GM19452 (cell line): Measurements from ENCODE around the gene ABHD16B.
"Not testable (repeated sequence)": the region's sequence is repeated elsewhere in the genome, so short reads cannot be mapped to it uniquely, and the experiment has no call there.

Source experiments
- ATAC-seq: cut with Tn5 transposase; IDR thresholded peaks from one replicate; pipeline ENCODE4 v1.9.1; 2021; ENCODE audit not compliant: unreplicated experiment

Gene ABHD16B

DNA sequence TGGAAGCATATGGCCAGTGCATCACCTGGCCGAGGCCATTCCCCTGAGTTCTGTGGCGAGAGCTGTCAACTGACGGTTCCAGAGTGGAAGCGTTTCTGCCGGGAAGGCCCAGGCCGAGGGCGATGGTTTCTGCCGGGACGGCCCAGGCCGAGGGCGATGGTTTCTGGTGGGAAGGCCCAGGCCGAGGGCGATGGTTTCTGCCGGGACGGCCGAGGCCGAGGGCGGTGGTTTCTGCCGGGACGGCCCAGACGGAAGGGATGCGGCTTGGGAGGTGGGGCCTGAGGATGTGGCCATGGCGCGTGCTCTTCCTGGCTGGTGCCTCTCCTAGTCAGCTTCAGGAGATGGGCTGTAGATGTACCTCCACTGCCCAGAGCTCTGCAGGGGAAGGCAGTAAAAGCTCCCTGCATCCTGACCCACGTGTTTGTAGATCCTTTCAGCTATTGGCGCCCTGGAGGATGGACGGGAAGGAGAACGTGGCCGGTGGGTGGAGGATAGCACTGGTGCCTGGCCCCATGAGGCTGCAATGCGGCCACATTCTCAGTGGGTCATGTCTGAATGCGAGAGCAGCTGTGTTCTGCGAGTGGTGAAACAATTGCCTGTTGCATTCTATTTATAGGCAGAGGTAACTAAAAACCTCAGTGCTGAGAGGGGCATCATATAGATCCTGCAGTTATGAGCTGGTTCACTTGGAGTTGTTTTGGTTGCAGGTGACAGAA lies 16.6 kb downstream of the ABHD16B start:
- ATAC-seq = no peak

DNA sequence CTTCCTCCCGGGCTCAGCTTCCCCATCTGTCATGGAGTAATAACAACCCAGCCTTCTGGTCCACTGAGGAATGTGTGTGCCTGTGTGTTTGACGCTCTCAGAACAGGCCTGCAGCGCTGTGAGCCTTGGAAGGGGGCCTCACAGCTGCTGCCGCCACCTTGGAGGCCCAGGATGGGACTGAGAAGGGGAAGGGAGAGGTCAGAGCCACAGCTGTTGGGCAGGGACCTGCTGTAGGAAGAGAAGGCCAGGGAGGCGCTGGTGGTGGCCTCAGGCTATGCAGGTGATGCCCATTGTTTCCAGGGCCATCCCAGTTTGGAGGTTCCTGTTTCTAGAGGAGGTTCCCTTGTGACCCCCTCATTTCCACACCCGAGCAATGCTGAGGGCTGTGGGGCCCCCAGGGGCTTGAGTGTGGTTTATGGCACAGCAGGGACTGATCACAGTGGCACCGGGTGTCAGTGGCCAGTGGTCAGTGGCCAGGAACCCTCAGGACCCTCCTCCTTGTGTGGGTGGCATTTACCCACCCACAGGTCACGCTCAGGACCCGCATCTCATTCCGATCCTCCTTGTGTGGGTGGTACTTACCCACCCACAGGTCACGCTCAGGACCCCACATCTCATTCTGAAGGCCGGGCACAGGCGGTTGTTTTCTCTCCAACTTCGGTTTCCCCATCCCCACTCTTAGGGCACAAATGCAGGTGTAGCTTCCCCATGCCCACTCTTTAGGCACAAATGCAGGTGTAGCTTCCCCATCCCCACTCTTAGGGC lies 17.8 kb downstream of the ABHD16B start:
- ATAC-seq = no peak

DNA sequence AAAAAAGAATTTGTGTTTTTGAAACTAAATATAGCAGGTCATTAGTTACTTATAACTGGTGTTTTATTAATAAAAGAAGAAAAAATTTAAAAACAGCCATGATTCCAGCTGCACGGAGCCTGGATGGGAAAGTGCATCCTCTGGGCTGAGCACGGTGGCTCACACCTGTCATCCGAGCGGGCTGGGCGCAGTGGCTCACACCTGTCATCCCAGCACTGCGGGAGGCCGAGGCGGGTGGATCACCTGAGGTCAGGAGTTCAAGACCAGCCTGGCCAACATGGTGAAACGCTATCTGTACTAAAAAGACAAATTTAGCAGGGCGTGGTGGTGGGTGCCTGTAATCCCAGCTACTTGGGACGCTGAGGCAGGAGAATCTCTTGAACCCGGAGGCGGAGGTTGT lies 19.6 kb downstream of the ABHD16B start:
- not testable (repeated sequence) for ATAC-seq

DNA sequence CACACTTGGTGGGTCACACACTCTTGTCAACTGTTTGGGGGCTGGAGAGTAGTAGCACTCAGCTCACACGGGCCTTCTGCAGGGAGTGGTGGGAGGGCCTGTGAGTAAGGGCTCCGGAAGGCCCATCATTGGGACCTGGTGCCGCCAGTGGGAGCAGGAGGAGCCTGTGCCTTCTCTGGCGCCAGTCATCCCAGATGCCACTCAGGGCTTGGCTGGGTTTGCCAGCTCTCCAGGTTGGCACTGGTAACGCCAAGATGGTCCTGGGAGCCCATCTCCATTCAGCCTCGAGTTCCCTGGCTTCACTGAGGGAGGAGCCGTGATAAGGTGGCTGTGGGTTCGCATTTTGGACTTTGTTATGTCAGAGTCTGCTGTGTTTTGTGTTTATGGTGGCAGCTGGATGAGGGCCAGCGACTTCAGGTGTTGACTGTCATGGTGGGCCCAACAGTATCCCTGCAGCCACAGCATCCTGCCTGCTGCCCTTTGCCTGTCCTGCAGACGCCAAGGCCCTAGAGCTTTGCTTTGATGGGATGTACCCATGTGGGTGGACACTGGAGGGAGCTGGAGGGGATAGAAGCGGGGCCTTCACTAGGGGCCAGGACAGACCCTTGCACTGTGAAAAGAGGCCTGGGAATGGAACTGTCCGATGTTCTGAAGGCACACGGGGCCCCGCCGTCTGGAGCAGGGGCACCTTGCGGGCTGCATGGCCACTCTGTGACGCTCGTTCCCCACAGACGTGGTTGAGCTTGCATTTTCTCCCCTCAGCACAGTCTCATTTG lies 20.3 kb downstream of the ABHD16B start:
- ATAC-seq = no peak

DNA sequence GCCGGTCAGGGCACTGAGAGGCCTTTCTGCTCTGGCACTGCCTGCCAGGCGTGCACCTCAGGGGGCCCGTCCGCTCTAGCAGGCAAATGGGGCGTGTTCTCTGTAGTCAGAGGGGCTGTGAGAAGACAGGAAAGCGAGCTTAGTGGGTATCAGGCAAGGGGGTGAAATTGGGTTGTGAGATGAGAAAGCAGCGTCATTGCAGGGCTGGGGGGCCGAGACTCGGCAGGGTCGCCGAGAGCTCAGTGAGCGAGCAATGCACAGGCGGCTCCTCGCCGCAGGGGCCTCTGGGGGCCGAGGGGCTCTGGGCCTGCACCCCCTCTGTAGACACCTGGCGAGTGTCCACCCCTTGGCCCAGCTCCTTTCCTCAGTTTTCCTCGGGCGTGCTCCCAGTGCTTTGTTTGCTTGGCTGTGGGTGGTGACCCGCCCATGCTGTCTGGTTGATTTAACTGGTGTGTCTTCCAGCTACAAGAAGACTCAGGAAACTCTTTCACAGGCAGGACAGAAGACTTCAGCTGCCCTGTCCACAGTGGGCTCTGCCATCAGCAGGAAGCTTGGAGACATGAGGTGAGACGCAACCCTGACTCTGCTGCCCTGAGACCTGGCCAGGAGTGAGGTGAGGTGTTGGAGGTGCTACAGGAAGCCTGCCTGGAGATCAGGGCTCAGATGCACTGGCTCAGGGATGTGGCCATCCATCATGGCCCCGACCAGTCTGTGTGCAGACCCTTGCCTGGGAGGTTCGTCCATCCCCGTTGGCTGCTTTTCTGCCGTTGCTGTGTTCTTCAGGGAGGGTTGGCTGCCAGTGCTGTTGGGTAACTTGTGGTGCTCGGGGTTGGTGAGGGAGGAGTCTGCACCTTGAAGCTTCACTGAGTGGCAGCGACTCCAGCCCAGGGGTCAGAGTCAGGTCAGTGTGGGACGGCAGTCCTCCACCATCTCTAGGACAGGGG lies 21.2 kb downstream of the ABHD16B start:
- no peak for ATAC-seq

DNA sequence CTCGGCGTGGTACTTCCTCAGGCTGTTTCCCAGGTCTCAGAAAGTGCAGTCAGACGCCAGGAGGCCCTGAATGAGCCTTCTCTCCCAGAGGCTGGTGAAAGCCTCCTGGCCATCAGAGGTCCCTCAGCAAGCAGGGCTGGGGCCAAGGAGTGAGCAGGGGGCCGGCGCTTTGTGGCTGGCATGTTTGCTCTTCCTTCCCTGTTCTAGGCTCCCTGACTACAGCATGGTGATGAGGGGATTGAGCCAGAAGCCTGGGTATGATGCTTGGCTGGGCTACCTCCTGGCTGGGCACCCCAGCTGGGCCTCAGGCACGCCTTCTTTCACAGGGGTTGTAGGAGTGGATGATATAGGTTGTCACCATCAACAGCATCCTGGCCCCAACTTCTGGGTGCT lies 21.9 kb downstream of the ABHD16B start:
- no peak for ATAC-seq

DNA sequence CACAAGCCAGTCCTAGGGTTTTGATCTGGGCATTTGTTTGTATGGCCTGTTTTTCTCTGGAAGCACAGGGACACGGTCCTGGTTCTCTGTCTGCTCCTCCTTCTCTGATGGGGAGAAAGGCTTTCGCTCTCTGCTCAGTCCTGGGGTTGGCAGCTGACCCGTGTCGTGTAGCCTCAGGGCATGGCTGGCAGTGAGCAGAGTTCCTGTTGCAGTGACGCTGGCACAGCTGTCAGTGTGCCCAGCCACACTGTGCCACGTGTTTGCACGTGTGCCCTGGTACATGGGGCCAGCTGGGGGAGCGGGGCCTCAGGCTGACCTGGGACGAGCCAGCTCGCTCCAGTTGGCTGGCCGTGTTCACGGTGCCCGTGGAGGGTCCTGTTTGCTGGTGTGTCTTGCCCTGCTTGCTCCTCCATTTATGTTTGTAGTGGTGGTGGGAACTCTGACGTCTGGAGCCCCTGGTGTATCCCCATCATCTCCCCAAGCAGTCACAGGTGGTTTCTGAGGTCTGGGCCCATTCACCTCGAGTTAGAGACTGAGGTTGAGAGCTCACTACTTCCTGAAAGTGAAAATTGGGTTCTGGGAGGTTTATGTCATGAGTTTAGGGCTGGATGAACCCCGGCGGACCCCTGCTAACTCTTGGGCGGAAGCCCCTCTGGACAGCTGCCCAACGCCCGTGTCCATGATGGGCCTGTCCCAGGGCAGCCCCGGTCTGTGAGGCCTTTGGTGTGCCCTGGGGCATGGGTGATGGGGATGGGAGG lies 23.4 kb downstream of the ABHD16B start:
- ATAC-seq = no peak

DNA sequence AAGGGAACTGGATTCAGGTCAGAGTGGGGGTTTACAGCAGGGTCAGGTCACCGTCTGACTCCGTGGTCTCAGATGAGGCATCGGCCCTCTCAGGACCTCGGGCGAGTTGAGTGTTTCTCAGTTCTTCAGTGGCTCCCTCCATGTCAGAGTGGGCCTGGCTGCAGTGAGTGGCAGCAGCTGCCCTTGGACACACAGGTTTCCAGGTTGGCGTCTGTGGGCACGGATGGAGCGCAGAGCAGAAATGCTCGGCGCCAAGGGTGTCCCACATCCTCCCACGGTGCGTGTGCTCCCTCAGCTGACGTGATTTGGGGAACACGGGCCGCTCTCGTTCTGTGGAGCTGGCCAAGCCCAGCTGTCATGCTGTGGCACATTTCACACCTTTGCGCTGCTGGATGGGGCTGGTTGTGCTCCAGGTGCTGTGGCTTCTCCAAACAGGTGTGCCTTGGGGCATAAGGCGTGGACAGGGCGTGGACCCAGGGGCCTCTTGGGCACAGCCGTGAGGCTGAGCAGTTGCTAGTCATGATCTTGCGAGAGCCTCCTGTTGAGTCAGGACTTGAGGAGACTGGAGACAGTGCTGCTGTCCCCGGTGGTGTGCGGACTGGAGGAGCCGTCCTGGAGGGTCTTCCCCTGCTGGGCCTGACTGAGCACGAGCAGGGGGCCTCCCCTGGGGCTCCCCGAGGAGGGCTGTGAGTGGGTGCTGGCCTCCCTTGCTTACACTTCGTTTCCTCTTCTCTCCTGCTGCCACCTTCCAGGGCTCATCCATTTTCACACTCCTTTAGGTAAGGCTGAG lies 24.2 kb downstream of the ABHD16B start:
- ATAC-seq = no peak

DNA sequence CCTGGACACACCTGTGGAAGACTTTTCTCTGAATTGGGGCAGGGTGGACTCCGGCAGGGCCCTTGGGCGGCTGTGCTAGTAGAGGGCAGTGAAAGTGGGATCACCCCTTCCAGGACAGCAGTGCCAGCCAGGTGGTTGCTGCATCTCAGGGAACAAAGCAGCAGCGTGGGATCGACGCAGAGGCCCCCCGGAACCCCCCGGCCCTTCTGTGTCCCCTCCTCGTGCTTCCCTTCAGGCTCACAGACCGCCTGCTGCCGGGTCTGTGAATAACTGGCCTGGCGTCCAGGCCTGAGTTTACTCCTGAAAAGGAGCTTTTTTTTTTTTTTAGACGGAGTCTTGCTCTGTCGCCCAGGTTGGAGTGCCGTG lies 24.7 kb downstream of the ABHD16B start:
- ATAC-seq = no peak

DNA sequence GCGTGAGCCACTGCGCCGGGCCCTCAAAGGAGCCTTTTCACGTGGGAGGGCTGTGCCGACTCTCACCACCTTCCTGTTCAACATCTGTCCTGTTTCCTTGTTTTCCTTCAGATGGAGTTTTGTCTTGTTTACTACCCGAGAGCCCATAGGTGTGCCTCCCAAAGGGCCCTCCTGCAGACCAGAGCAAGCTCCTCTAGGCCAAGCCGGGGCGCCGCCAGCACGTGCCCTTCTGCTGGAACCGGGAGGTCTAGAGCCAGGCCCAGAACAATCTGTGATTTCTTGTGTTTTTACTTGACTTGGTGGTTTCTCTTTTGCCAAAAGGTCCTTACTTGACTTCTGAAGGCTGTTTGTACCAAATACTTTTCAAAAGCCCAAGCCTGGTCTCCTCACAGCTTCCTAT lies 25.6 kb downstream of the ABHD16B start:
- ATAC-seq = no peak

DNA sequence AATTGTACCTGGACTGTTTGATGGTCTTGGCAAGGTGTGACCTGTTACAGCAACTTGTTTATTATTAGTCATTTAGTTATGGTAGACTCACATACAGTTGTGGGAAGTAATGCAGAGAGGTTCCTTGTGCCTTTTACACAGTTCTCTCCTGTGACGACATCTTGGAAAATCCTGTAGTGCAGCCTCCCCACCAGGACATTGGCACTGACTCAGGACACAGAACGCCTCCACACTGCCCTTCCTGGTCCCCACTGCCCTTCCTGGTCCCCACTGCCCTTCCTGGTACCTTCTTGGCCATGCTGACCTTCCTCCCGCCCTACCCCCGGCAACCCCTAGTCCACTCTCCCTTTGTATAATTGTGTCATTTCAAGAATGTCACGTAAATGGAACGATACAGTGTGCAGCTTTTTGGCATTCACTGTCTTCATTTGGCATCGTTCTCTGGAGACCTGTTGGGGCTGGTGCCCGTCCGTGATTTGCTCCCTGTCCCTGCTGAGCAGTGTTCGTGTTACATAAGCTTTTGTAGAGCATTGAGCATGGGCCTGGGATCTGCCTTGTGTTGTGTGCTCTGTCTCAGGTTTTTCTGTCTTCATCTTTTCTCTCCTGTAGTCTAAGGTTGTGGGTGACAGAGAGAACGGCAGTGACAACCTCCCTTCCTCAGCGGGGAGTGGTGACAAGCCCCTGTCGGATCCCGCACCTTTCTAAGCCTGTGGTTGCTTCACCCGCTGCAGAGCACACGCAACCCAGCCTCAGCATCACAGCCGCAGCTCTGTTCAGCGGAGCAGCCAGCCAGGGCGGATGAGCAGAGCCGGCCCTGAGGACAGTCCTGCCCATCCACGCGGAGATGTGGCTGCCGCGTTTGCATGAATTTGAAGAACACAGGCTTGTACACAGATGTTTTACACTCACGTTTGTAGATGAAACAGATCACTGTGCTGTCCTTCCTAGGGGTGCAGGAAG lies 28.2 kb downstream of the ABHD16B start:
- ATAC-seq = no peak

DNA sequence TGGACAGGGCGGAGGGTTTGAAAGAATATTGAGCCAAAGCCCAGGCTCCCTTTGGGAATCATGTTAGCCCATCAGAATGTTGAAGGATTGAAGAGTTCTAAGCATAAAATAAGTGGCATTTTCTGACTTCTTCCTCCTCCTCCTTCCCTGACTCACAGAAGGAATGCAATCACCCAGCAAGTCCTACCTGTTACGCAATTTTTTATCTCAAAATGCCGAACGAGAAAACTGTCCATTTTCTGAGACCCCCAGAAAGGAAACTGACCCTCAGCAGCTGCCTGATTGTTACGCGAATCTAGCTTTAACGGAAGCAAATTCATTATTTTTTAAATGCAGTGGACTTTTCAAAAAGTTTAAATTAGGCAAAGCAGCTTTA lies 28.9 kb downstream of the ABHD16B start:
- ATAC-seq = no peak

DNA sequence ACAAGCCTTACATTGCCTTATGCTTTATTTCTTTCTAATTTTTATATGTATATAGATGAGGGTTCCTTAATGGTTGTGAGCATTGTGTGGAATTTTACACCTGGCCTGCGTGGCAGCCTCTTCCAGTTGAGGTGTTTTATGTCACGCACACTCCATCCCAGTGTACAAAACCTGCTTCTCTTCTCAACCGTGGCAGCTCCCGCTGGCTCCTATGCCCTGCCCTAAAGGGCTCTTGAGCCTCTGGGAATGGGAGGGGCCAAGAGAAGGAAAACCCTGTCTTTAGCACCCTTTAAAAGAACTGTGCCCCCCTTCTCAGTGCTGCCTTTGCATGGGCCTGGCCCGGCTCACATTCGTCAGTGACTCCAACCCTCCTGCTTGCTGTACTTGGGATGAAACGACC lies 29.3 kb downstream of the ABHD16B start:
- no peak for ATAC-seq

DNA sequence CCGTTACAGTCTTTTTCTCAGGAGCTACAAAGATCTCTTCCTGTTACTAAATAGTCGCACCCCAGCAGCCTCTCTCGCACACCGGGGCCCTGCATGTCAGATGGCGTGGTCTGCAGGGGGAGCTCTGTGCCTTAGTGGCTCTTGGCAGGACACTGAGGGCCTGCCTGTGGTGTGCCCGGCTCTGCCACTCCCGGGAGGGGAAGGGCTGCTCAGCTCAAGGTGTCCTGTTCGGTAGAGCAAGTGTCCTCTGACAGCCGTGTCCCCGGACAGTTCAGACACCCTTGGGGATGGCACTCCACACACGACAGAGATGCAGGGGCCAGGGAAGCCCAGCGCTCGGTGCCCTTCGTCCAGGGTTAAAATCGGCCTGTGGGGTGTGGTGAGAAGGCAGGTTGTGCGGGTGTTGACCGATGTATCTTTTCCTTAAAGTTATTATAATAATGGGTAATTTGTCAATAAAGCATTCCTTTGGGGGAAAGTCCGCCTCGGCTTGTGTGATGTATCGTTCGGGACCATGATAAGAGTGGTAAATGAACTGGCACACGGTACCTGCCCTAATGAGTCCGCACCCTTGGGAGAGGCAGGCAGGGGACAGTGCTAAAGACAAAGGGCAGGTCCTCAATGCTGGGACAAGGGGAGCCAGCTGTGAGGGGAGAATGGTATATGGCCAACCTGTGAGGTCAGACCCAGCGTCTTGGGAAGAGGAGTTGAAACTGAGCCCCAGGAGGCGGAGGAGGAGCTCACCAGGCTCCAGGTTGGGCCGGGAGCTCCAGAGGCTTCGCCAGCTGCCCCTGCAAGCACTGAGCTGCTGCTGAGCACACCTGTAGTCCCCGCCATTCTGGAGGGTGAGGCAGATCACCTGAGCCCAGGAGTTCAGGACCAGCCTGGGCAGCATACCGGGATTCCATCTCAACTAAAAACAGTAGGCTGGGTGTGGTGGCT lies 30.0 kb downstream of the ABHD16B start:
- no peak for ATAC-seq

DNA sequence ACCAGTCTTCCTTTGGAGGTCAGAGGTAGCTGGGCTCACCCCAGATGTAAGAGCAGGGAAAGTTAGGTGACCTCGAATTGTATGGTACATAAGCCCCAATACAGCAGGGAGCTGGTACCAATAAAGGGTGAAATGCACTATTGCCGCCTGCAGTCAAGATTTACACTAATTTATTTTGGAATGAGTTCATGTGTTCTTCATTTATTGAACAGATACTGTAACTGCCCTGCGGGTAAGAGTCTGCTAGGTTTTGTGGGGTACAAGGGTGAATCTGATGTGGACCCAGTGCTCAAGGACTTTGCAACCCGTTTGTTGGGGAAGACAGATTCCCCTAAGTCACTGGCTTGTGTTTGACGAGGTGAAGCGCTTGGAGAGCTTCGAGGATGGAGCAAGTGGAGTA lies 31.1 kb downstream of the ABHD16B start:
- ATAC-seq = no peak

DNA sequence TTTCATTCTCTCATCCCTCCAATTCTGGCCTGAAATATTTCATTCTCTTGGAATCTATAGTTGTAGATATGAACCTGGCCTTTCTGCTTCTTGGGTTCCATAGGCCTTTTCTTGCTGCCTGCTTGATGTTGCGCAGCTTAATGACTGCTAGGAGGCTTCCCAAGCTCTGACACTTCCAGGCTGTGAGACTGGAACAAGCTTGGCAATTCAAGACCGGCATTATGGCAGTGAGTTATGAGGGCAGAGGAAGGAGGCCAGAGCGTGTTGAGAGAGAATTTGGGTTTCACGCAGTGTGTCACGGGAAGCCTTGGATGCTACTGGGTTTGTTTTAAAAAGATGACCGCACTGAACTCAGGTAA lies 32.7 kb downstream of the ABHD16B start:
- no peak for ATAC-seq
